ENCODE results near the gene DOCK11.

DNA sequence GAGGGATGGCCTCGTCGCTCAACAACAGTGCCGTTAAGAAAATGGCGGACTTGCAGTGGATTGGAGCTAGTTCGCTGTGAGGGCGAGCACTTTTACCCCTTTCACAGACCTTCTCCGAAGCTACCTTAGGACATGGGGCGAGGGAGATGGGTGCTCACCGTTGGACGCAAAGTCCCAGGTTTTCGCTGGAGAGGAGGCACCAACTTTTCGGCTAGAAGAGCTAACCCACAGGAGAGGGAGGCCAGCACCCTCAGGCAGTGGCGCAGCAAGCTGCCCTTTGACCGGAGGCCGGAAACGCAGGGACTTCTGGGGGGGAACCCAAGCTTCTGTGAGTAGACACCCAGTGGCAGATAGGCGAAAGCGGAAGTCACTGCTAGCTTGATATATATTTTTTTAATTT, 138.7 kb downstream of the DOCK11 start:
- no peak for TF ChIP-seq EZH2 (IDR thresholded peaks at IDR 0.05; ENCODE audit: low read length, missing control alignments)
- TF ChIP-seq, protein P1, sequence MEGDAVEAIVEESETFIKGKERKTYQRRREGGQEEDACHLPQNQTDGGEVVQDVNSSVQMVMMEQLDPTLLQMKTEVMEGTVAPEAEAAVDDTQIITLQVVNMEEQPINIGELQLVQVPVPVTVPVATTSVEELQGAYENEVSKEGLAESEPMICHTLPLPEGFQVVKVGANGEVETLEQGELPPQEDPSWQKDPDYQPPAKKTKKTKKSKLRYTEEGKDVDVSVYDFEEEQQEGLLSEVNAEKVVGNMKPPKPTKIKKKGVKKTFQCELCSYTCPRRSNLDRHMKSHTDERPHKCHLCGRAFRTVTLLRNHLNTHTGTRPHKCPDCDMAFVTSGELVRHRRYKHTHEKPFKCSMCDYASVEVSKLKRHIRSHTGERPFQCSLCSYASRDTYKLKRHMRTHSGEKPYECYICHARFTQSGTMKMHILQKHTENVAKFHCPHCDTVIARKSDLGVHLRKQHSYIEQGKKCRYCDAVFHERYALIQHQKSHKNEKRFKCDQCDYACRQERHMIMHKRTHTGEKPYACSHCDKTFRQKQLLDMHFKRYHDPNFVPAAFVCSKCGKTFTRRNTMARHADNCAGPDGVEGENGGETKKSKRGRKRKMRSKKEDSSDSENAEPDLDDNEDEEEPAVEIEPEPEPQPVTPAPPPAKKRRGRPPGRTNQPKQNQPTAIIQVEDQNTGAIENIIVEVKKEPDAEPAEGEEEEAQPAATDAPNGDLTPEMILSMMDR (conservative IDR thresholded peaks at IDR 0.05 in 1 of 2, IDR thresholded peaks at IDR 0.05 in 1 of 2; ENCODE audit: low read depth in 1 of 2, low read length in 2 of 2), result no peak

Data from fibroblast of lung (primary cell).